ENCODE results near the gene FBXO31.

Gene FBXO31

DNA sequence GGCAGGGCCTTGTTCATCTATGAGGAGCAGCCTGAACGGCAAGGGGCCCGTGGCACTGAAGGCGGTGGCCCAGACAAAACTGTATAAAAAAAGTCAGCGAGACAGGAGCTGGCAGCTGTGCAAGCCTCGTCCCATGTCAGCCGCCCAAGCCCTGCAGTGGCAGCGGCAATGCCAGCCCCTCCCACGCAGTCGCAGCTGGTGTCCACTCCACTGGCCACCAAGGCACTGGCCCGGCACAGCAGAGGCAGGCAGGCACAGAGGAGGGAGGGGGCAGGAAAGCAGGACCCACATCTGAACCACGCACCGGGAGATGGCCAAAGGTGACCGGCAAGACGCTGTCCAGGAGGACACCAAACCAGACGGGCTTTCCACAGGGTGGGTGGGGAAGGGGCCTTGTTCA, 50.5 kb downstream of the FBXO31 start:
- Histone ChIP-seq H3K4me3 (ENCODE audit: low read length) (no peak overlapping the region), H4K20me1 (ENCODE audit: insufficient read depth, low read length) (no peaks in the 10 kb centered on the region), H3K79me2 (ENCODE audit: low read length) (no peaks in the 10 kb centered on the region), H3K9ac (ENCODE audit: low read length) (no peak overlapping the region), H3K9me3 (ENCODE audit: insufficient read depth, low read length) (no peaks in the 10 kb centered on the region), H3K27me3 (ENCODE audit: low read depth, low read length) (no peaks in the 10 kb centered on the region), H3K36me3 (replicated peaks; ENCODE audit: low read depth, low read length) (no peaks in the 10 kb centered on the region), H3K4me1 (ENCODE audit: low read length) (no peaks in the 10 kb centered on the region), H3K4me2 (ENCODE audit: low read length) (no peak overlapping the region), H2AFZ (ENCODE audit: low read depth, low read length) (no peak overlapping the region), H3K27ac (ENCODE audit: low read length) (no peak overlapping the region)
- TF ChIP-seq, protein P1, sequence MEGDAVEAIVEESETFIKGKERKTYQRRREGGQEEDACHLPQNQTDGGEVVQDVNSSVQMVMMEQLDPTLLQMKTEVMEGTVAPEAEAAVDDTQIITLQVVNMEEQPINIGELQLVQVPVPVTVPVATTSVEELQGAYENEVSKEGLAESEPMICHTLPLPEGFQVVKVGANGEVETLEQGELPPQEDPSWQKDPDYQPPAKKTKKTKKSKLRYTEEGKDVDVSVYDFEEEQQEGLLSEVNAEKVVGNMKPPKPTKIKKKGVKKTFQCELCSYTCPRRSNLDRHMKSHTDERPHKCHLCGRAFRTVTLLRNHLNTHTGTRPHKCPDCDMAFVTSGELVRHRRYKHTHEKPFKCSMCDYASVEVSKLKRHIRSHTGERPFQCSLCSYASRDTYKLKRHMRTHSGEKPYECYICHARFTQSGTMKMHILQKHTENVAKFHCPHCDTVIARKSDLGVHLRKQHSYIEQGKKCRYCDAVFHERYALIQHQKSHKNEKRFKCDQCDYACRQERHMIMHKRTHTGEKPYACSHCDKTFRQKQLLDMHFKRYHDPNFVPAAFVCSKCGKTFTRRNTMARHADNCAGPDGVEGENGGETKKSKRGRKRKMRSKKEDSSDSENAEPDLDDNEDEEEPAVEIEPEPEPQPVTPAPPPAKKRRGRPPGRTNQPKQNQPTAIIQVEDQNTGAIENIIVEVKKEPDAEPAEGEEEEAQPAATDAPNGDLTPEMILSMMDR (IDR thresholded peaks at IDR 0.05; ENCODE audit: low read depth, low read length), result no peak
- TF ChIP-seq EZH2phosphoT487 (IDR thresholded peaks at IDR 0.05; ENCODE audit: low read depth), result no peak

DNA sequence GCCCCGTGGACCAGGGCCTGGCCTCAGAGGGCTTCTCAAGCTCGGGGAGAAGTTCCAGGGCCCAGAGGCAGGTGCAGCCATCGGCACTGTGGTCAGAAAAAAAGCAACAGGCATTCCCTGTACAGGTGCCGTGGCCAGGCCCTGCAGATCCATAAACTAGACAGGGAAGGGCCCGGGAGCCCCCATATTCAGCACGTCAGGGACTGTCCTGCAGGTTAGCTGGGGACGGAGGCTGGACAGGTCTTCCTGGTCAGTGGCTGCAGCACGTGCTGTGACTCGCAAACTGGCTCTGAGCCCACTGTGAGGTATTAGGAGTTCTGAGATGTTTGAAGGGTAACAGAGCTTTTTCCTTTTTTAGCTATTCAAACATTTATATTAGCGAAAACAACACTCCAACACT, 51.4 kb downstream of the FBXO31 start:
- no peak overlapping the region for H3K27ac ChIP-seq (ENCODE audit: low read length)
- no peaks in the 10 kb centered on the region for H3K4me1 ChIP-seq (ENCODE audit: low read length)
- no peak overlapping the region for H2AFZ ChIP-seq (ENCODE audit: low read depth, low read length)
- H3K4me3 ChIP-seq (ENCODE audit: low read length), result no peak overlapping the region
- H3K79me2 ChIP-seq (ENCODE audit: low read length), result no peaks in the 10 kb centered on the region
- no peak overlapping the region for H3K4me2 ChIP-seq (ENCODE audit: low read length)
- TF ChIP-seq EZH2phosphoT487 (IDR thresholded peaks at IDR 0.05; ENCODE audit: low read depth), result no peak
- TF ChIP-seq, protein P1 (IDR thresholded peaks at IDR 0.05; ENCODE audit: low read depth, low read length), result no peak
- H3K9ac ChIP-seq (ENCODE audit: low read length), result no peak overlapping the region
- H3K27me3 ChIP-seq (ENCODE audit: low read depth, low read length), result no peaks in the 10 kb centered on the region
- H3K36me3 ChIP-seq (replicated peaks; ENCODE audit: low read depth, low read length), result no peaks in the 10 kb centered on the region
- H3K9me3 ChIP-seq (ENCODE audit: insufficient read depth, low read length), result no peaks in the 10 kb centered on the region
- H4K20me1 ChIP-seq (ENCODE audit: insufficient read depth, low read length), result no peaks in the 10 kb centered on the region

DNA sequence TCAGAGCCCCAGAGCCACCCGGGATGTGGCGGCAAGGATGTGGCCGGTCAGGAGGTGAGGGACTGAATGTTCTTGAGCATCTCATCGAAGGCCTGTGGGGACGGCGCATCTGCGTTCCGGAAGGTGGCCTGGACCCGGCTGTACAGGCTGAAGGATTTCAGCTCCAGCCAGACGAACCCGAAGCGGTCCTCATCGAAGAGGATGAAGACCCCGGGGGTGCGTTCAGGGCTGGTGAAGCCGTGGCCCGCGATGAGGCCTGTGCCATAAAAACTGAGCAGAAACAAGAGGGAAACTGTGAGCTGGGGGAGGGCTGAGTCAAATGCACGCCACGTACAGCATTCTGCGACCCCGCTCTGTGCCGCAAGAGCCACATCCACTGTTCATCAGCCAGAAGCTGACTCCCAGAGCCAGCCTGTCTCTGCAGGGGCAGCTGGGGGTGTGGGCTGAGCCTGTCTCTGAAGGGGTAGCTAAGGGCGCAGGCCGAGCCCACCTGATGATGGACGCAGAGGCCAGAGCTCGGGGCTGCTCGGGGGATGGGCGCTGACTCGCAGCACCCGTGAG, 52.3 kb downstream of the FBXO31 start:
- no peaks in the 10 kb centered on the region for H3K4me1 ChIP-seq (ENCODE audit: low read length)
- no peak overlapping the region for H3K4me2 ChIP-seq (ENCODE audit: low read length)
- H4K20me1 ChIP-seq (ENCODE audit: insufficient read depth, low read length), result no peaks in the 10 kb centered on the region
- TF ChIP-seq, protein P1 (IDR thresholded peaks at IDR 0.05; ENCODE audit: low read depth, low read length), result no peak
- TF ChIP-seq EZH2phosphoT487 (IDR thresholded peaks at IDR 0.05; ENCODE audit: low read depth), result no peak
- H3K27ac ChIP-seq (ENCODE audit: low read length), result no peak overlapping the region
- H3K36me3 ChIP-seq (replicated peaks; ENCODE audit: low read depth, low read length), result no peaks in the 10 kb centered on the region
- no peaks in the 10 kb centered on the region for H3K79me2 ChIP-seq (ENCODE audit: low read length)
- H2AFZ ChIP-seq (ENCODE audit: low read depth, low read length), result no peak overlapping the region
- no peaks in the 10 kb centered on the region for H3K9me3 ChIP-seq (ENCODE audit: insufficient read depth, low read length)
- H3K9ac ChIP-seq (ENCODE audit: low read length), result no peak overlapping the region
- H3K27me3 ChIP-seq (ENCODE audit: low read depth, low read length), result no peaks in the 10 kb centered on the region
- H3K4me3 ChIP-seq (ENCODE audit: low read length), result no peak overlapping the region

DNA sequence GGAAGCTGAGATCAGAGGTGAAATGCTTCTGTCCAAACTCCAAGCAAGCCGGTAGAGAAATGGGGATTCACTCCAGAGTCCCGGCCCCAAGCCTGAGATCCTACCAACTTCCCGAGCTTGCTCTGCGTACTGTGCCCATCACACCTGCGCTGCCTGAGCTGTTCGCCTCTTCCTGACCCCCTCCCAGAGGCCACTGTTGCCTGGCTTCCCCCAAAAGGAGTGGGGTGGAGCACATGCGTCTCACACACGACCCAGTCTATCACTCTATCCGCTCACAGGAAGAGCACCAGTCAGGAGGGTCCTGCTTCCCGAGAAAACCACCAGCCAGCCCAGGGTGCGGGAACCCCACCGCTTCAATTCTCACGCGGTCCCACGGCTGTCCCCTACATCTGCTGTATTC, 52.9 kb downstream of the FBXO31 start:
- Histone ChIP-seq H3K4me3 (ENCODE audit: low read length) (no peak overlapping the region), H3K27me3 (ENCODE audit: low read depth, low read length) (no peaks in the 10 kb centered on the region), H3K9me3 (ENCODE audit: insufficient read depth, low read length) (no peaks in the 10 kb centered on the region), H4K20me1 (ENCODE audit: insufficient read depth, low read length) (no peaks in the 10 kb centered on the region), H3K27ac (ENCODE audit: low read length) (no peak overlapping the region), H3K79me2 (ENCODE audit: low read length) (no peaks in the 10 kb centered on the region), H3K4me1 (ENCODE audit: low read length) (no peaks in the 10 kb centered on the region), H3K9ac (ENCODE audit: low read length) (no peak overlapping the region), H3K4me2 (ENCODE audit: low read length) (no peak overlapping the region), H2AFZ (ENCODE audit: low read depth, low read length) (no peak overlapping the region), H3K36me3 (replicated peaks; ENCODE audit: low read depth, low read length) (no peaks in the 10 kb centered on the region)
- TF ChIP-seq EZH2phosphoT487 (IDR thresholded peaks at IDR 0.05; ENCODE audit: low read depth), result no peak
- TF ChIP-seq, protein P1 (IDR thresholded peaks at IDR 0.05; ENCODE audit: low read depth, low read length), result no peak
